Measurements from ENCODE around the gene TTLL5. TPM values are rescaled to one million over a fixed set of nuclear protein-coding genes. Genes with fewer than 3 reads are reported as not detected.

The TTLL5 gene
- total RNA-seq, 1 experiment from 2014 or later: 34.7 TPM

- Histone ChIP-seq H3K36me3 (ENCODE audit: low read depth, low read length) (no peaks in the 10 kb centered on the region), H2AFZ (ENCODE audit: low read length) (no peak overlapping the region), H3F3A (ENCODE audit: low read length, unreplicated experiment) (no peaks in the 10 kb centered on the region), H3K4me2 (ENCODE audit: low read length) (no peak overlapping the region), H3K9me3 (ENCODE audit: low read length) (no peaks in the 10 kb centered on the region), H3K4me3 (ENCODE audit: low read length) (no peak overlapping the region), H3K79me2 (ENCODE audit: low read length) (no peaks in the 10 kb centered on the region), H3K9me2 (replicated peaks; ENCODE audit: low read length) (no peaks in the 10 kb centered on the region), H4K20me1 (ENCODE audit: low read length) (no peaks in the 10 kb centered on the region), H3K27me3 (ENCODE audit: low read length) (no peaks in the 10 kb centered on the region), H3K4me1 (ENCODE audit: insufficient read depth, low read length) (peaks cover 9% of the 10 kb centered on the region; the same call in 1 of the 2 replicates), H3K9ac (ENCODE audit: low read length) (no peak overlapping the region), H3K27ac (ENCODE audit: low read length) (no peak overlapping the region)
- CTCF ChIA-PET: interaction anchor here (1.4 kb wide), 2 partner anchors 72 to 85 kb away, joined by 8 to 17 read pairs; no protein-coding TSS in a partner anchor
- no TSS peak for BruUV-seq (replicated peaks)
- ATAC-seq: no peak
- intact Hi-C loops (cut with micrococcal nuclease): loop anchor here (2.0 to 10.0 kb wide), 3 partner anchors 41 to 193 kb away; no protein-coding TSS in a partner anchor
- POLR2A ChIA-PET (ENCODE audit: unreplicated experiment): no interaction called here
- TF ChIP-seq EZH2 (IDR thresholded peaks at IDR 0.05; ENCODE audit: low read length, unreplicated experiment) (no peak), EZH2phosphoT487 (IDR thresholded peaks at IDR 0.05; ENCODE audit: borderline replicate concordance, low read length) (no peak)
- TF ChIP-seq, protein P1, sequence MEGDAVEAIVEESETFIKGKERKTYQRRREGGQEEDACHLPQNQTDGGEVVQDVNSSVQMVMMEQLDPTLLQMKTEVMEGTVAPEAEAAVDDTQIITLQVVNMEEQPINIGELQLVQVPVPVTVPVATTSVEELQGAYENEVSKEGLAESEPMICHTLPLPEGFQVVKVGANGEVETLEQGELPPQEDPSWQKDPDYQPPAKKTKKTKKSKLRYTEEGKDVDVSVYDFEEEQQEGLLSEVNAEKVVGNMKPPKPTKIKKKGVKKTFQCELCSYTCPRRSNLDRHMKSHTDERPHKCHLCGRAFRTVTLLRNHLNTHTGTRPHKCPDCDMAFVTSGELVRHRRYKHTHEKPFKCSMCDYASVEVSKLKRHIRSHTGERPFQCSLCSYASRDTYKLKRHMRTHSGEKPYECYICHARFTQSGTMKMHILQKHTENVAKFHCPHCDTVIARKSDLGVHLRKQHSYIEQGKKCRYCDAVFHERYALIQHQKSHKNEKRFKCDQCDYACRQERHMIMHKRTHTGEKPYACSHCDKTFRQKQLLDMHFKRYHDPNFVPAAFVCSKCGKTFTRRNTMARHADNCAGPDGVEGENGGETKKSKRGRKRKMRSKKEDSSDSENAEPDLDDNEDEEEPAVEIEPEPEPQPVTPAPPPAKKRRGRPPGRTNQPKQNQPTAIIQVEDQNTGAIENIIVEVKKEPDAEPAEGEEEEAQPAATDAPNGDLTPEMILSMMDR (conservative IDR thresholded peaks at IDR 0.05; ENCODE audit: low read depth, low read length): no peak
- no peak for DNase-seq
Observed at GRCh38 chr14:75907756-75908359, 246.8 kb downstream of the TTLL5 start.

GRCh38 chr14:75909630-75910029 is 248.6 kb downstream of the TTLL5 start:
- Histone ChIP-seq H2AFZ (ENCODE audit: low read length) (no peak overlapping the region), H3K79me2 (ENCODE audit: low read length) (no peaks in the 10 kb centered on the region), H3K9ac (ENCODE audit: low read length) (no peak overlapping the region), H3K9me2 (replicated peaks; ENCODE audit: low read length) (no peaks in the 10 kb centered on the region), H3K36me3 (ENCODE audit: low read depth, low read length) (no peaks in the 10 kb centered on the region), H3K27ac (ENCODE audit: low read length) (no peak overlapping the region), H3K4me2 (ENCODE audit: low read length) (no peak overlapping the region), H3K9me3 (ENCODE audit: low read length) (no peaks in the 10 kb centered on the region), H3F3A (ENCODE audit: low read length, unreplicated experiment) (no peaks in the 10 kb centered on the region), H4K20me1 (ENCODE audit: low read length) (no peaks in the 10 kb centered on the region), H3K27me3 (ENCODE audit: low read length) (no peaks in the 10 kb centered on the region), H3K4me1 (ENCODE audit: insufficient read depth, low read length) (peaks cover 9% of the 10 kb centered on the region; the same call in 1 of the 2 replicates), H3K4me3 (ENCODE audit: low read length) (no peak overlapping the region)
- TF ChIP-seq, protein P1 (conservative IDR thresholded peaks at IDR 0.05; ENCODE audit: low read depth, low read length): no peak
- TF ChIP-seq EZH2 (IDR thresholded peaks at IDR 0.05; ENCODE audit: low read length, unreplicated experiment) (no peak), EZH2phosphoT487 (IDR thresholded peaks at IDR 0.05; ENCODE audit: borderline replicate concordance, low read length) (no peak)
- CTCF ChIA-PET: no interaction called here
- ATAC-seq: no peak
- intact Hi-C loops (cut with micrococcal nuclease): loop anchor here (5.0 to 10.0 kb wide), 2 partner anchors 42 to 195 kb away; no protein-coding TSS in a partner anchor
- DNase-seq: no peak
- no TSS peak for BruUV-seq (replicated peaks)
- POLR2A ChIA-PET (ENCODE audit: unreplicated experiment): no interaction called here

GRCh38 chr14:75910048-75910447 is 249.0 kb downstream of the TTLL5 start:
- Histone ChIP-seq H3K4me2 (ENCODE audit: low read length) (no peak overlapping the region), H3K27ac (ENCODE audit: low read length) (no peak overlapping the region), H3K27me3 (ENCODE audit: low read length) (no peaks in the 10 kb centered on the region), H3F3A (ENCODE audit: low read length, unreplicated experiment) (no peaks in the 10 kb centered on the region), H2AFZ (ENCODE audit: low read length) (no peak overlapping the region), H3K79me2 (ENCODE audit: low read length) (no peaks in the 10 kb centered on the region), H3K9me2 (replicated peaks; ENCODE audit: low read length) (no peaks in the 10 kb centered on the region), H3K9me3 (ENCODE audit: low read length) (no peaks in the 10 kb centered on the region), H3K9ac (ENCODE audit: low read length) (no peak overlapping the region), H4K20me1 (ENCODE audit: low read length) (no peaks in the 10 kb centered on the region), H3K4me3 (ENCODE audit: low read length) (no peak overlapping the region), H3K36me3 (ENCODE audit: low read depth, low read length) (no peaks in the 10 kb centered on the region), H3K4me1 (ENCODE audit: insufficient read depth, low read length) (peaks cover 9% of the 10 kb centered on the region; the same call in 1 of the 2 replicates)
- TF ChIP-seq EZH2phosphoT487 (IDR thresholded peaks at IDR 0.05; ENCODE audit: borderline replicate concordance, low read length): no peak
- TF ChIP-seq, protein P1 (conservative IDR thresholded peaks at IDR 0.05; ENCODE audit: low read depth, low read length): no peak
- no peak for TF ChIP-seq EZH2 (IDR thresholded peaks at IDR 0.05; ENCODE audit: low read length, unreplicated experiment)
- no TSS peak for BruUV-seq (replicated peaks)
- intact Hi-C loops (cut with micrococcal nuclease): no loop called here
- ATAC-seq (peak; percentile 54), DNase-seq (peak; percentile 10)
- ChIA-PET POLR2A (ENCODE audit: unreplicated experiment) (no interaction called here), CTCF (no interaction called here)

Data from PC-3 (cell line).